ENCODE measurements around the gene CAMKK2. TPM values are rescaled to one million over a fixed set of nuclear protein-coding genes. Genes with fewer than 3 reads are reported as not detected.

Gene CAMKK2
- total and polyA plus RNA-seq, 9 of the 15 experiments (the other 6 are each of a cell fraction or from before 2014, with no cell fraction given): 4.3 to 32.0 (median 18.2) TPM

DNA sequence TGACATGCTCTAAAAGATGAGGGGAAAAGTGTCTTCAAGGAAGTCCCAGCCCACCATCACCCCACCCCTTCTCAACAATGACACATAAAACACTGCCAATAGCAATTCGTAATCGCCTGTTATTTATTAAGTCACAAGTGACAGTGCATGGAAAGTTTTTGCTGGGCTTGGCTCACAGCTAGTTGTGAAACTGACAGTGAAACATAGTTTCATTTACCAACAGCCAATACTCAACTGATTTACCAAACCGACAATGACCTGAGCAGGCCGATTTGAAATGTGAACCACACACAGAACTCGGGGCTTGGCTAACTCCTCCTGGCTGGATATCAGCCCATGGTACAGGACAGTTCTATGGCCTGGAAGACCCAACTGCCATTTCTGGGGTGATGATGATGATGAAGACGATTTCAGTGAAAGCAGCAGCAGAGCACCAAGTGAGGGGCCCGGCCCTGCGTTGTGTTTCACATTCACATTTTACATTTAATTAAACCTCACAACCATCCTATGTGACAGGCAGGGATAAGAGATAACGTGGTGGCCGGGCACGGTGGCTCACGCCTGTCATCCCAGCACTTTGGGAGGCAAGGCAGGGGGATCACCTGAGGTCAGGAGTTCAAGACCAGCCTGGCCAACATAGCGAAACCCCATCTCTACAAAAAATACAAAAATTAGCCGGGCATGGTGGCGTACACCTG is 42.7 kb downstream of the CAMKK2 start:
- no peak overlapping the region for H3K27ac ChIP-seq (ENCODE audit: extremely low read depth, low read depth, low read length)
- BruUV-seq (replicated peaks): no TSS peak
- 95% methylated on average over 15 of the region's 15 CpGs for WGBS (ENCODE audit: insufficient coverage, low coverage, missing lambda C conversion rate)
- no peak overlapping the region for H2AFZ ChIP-seq (ENCODE audit: low read depth, low read length)
- intact Hi-C loops (cut with micrococcal nuclease): no loop called here
- no peaks in the 10 kb centered on the region for H3K9me3 ChIP-seq (replicated peaks; ENCODE audit: control insufficient read depth, insufficient read depth, low read depth, low read length)
- no peaks in the 10 kb centered on the region for H4K20me1 ChIP-seq (replicated peaks; ENCODE audit: control insufficient read depth, insufficient read depth, low read length)
- in situ Hi-C loops (cut with MboI): no loop called here
- no peak overlapping the region for H3K4me2 ChIP-seq (ENCODE audit: insufficient read depth, low read length)
- H3K9me1 ChIP-seq (ENCODE audit: control insufficient read depth, insufficient read depth, low read length): no peaks in the 10 kb centered on the region
- peaks cover 62% of the 10 kb centered on the region for H3K36me3 ChIP-seq (ENCODE audit: control insufficient read depth, insufficient read depth, low read length)
- H3K79me2 ChIP-seq (ENCODE audit: control insufficient read depth, insufficient read depth, low read length): no peaks in the 10 kb centered on the region
- no peak for DNase-seq (ENCODE audit: extremely low read depth in 1 of 4, low spot score in 3 of 4)
- H3K4me1 ChIP-seq (replicated peaks in 1 of 2; ENCODE audit: control insufficient read depth in 2 of 2, insufficient read depth in 2 of 2, low read length in 2 of 2): no peaks in the 10 kb centered on the region
- ATAC-seq: no peak
- H3K27me3 ChIP-seq (ENCODE audit: control insufficient read depth in 2 of 2, insufficient read depth in 2 of 2, low read length in 2 of 2): no peaks in the 10 kb centered on the region
- no peak for FAIRE-seq
- TF ChIP-seq, protein P1, sequence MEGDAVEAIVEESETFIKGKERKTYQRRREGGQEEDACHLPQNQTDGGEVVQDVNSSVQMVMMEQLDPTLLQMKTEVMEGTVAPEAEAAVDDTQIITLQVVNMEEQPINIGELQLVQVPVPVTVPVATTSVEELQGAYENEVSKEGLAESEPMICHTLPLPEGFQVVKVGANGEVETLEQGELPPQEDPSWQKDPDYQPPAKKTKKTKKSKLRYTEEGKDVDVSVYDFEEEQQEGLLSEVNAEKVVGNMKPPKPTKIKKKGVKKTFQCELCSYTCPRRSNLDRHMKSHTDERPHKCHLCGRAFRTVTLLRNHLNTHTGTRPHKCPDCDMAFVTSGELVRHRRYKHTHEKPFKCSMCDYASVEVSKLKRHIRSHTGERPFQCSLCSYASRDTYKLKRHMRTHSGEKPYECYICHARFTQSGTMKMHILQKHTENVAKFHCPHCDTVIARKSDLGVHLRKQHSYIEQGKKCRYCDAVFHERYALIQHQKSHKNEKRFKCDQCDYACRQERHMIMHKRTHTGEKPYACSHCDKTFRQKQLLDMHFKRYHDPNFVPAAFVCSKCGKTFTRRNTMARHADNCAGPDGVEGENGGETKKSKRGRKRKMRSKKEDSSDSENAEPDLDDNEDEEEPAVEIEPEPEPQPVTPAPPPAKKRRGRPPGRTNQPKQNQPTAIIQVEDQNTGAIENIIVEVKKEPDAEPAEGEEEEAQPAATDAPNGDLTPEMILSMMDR (IDR thresholded peaks at IDR 0.05 in 2 of 3, conservative IDR thresholded peaks at IDR 0.05 in 1 of 3; ENCODE audit: insufficient read depth in 2 of 3, low read depth in 1 of 3, low read length in 3 of 3): no peak
- TF ChIP-seq ETS2 (tag; IDR thresholded peaks at IDR 0.05; ENCODE audit: borderline replicate concordance, poor library complexity, severe bottlenecking) (no peak), ZNF57 (CRISPR knock-in tag; IDR thresholded peaks at IDR 0.05) (no peak), BCL6 (CRISPR knock-in tag; IDR thresholded peaks at IDR 0.05) (no peak), JUNB (CRISPR knock-in tag; conservative IDR thresholded peaks at IDR 0.05) (no peak), ETV6 (IDR thresholded peaks at IDR 0.05; ENCODE audit: borderline replicate concordance in 1 of 2, low read depth in 2 of 2, low read length in 1 of 2) (no peak), ETV6 (CRISPR knock-in tag; IDR thresholded peaks at IDR 0.05; ENCODE audit: borderline replicate concordance) (no peak), PML (IDR thresholded peaks at IDR 0.05; ENCODE audit: low read length) (no peak), IRF2 (CRISPR knock-in tag; IDR thresholded peaks at IDR 0.05) (no peak)
- TF ChIP-seq, protein P2, sequence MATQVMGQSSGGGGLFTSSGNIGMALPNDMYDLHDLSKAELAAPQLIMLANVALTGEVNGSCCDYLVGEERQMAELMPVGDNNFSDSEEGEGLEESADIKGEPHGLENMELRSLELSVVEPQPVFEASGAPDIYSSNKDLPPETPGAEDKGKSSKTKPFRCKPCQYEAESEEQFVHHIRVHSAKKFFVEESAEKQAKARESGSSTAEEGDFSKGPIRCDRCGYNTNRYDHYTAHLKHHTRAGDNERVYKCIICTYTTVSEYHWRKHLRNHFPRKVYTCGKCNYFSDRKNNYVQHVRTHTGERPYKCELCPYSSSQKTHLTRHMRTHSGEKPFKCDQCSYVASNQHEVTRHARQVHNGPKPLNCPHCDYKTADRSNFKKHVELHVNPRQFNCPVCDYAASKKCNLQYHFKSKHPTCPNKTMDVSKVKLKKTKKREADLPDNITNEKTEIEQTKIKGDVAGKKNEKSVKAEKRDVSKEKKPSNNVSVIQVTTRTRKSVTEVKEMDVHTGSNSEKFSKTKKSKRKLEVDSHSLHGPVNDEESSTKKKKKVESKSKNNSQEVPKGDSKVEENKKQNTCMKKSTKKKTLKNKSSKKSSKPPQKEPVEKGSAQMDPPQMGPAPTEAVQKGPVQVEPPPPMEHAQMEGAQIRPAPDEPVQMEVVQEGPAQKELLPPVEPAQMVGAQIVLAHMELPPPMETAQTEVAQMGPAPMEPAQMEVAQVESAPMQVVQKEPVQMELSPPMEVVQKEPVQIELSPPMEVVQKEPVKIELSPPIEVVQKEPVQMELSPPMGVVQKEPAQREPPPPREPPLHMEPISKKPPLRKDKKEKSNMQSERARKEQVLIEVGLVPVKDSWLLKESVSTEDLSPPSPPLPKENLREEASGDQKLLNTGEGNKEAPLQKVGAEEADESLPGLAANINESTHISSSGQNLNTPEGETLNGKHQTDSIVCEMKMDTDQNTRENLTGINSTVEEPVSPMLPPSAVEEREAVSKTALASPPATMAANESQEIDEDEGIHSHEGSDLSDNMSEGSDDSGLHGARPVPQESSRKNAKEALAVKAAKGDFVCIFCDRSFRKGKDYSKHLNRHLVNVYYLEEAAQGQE (IDR thresholded peaks at IDR 0.05; ENCODE audit: borderline replicate concordance): no peak
- TF ChIP-seq, protein P2 (CRISPR knock-in tag; IDR thresholded peaks at IDR 0.05; ENCODE audit: low read depth): no peak
- TF ChIP-seq, protein P3, sequence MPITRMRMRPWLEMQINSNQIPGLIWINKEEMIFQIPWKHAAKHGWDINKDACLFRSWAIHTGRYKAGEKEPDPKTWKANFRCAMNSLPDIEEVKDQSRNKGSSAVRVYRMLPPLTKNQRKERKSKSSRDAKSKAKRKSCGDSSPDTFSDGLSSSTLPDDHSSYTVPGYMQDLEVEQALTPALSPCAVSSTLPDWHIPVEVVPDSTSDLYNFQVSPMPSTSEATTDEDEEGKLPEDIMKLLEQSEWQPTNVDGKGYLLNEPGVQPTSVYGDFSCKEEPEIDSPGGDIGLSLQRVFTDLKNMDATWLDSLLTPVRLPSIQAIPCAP (CRISPR knock-in tag; IDR thresholded peaks at IDR 0.05; ENCODE audit: borderline replicate concordance): no peak
- ChIA-PET POLR2A (interaction anchor here (0.6 kb wide), 1 partner anchor 835 kb away, joined by 3 read pairs; no protein-coding TSS in a partner anchor), CTCF (ENCODE audit: low intra/inter-chr PET ratio) (no interaction called here)
- H3K4me3 ChIP-seq: no peak overlapping the region
- no peak overlapping the region for H3K9ac ChIP-seq (ENCODE audit: insufficient read depth in 1 of 2, low read depth in 2 of 2, low read length in 2 of 2)

Measured in K562 (cell line).